HG02798 (cell line): ENCODE data around the gene OBSL1.

Experiments used
- ATAC-seq: cut with Tn5 transposase; IDR thresholded peaks from one replicate; pipeline ENCODE4 v1.9.1; 2021; ENCODE audit warnings: mild to moderate bottlenecking; ENCODE audit not compliant: unreplicated experiment, poor library complexity

Gene OBSL1

DNA sequence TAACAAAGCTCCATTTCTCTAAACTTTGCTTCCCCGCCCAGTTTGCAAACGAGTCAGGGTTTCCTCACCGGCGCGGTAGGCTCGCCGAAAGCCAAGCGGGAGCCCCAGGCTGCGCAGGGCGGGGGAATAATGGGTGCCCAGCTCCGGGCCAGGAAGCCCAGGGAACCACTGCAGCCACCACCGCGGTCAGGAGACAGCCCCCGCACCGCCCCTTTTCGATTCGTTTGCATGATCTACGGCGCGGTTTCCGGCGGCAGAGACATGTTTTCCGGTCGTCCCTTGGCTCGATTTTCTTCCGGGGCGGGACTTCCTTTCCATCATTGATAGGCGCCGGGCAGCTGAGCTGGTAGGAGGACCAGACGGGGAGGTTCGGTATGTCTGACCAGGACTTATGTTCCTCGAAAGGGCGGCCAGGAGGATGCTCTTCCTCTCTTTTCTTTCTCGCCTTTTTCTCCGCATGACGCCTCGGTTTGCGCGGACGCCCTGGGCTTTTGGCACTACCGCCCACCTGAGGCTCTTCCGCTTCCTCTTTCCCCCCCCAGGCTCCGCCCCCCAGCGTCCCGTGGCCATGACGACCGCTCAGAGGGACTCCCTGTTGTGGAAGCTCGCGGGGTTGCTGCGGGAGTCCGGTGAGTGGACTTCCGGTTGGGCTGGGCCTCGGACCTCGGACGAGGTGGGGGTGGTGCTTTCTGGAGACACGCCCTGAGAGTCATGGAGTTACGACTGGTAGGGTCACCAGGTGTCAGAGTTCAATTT, 26.4 kb upstream of the OBSL1 start, which contains the start of gene STK11IP:
STK11IP (plus strand) TSS at position 306 of the 756 bp plus-strand sequence; CDS start at position 569, 263 bp downstream.
- ATAC-seq, result peak; percentile 92

DNA sequence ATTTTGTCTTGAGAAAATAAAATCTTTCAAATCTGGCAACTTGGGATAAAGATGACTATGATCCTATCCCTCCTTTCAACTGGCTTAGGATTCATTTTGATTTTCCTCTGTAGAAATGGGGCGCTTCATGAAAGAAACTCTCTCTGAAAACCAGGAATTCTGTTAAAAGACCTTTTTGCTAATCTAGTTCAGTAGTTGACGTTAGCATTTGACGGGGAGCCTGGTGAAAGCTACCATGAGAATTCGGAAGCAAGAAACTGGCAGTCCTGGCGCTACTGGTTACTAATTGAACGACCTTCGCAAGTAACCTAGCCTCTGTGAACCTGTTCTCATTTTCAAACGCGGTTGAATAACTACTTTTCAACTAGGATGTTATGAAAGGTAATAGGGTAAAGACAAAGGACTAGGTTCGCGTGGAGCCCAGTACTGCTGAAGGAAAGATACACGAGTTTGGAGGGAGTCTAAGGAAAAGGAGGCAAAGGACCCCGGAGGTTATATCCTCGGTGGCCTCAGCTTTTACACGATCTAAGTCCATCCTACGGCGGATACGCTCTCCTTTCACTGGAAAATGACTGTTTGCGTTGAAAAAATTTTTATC, 25.7 kb upstream of the OBSL1 start:
- ATAC-seq, result peak; percentile 6

DNA sequence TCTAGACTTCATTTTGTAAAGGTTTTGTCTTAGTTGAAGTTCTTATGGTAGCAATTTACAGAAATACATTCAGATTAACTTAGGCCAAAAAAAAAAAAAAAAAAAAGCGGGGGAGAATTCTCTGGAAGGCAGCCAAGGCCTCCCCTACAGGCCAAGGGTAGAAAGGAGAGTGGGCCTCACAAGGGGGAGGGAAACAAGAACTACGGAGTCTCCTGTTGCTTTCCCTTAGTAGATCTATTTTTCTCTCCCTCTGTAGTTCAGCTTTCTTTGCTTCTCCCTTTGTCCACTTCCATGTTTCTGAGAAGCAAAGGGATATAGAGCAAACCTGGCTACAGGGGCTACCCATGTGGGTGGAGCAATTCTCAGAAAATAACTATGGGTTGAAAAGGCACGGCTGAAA, 23.9 kb upstream of the OBSL1 start:
- ATAC-seq, result no peak

DNA sequence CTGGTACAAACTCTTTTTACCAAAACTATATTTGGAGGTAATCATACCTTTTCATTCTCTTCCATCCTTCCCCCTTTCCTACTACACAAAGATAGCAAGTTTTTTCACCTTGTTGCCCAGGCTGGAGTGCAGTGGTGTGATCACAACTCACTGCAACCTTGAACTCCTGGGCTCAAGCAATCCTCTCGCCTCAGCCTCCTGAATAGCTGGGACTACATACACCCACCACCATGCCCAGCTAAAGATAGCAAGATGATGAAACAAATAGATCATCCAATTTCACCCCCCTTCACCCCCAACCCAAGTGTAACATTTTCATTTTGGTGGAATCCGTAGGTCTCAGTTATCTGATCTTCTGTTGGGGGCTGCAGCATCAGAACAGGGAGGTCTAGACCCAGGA, 21.8 kb upstream of the OBSL1 start:
- ATAC-seq, result no peak

DNA sequence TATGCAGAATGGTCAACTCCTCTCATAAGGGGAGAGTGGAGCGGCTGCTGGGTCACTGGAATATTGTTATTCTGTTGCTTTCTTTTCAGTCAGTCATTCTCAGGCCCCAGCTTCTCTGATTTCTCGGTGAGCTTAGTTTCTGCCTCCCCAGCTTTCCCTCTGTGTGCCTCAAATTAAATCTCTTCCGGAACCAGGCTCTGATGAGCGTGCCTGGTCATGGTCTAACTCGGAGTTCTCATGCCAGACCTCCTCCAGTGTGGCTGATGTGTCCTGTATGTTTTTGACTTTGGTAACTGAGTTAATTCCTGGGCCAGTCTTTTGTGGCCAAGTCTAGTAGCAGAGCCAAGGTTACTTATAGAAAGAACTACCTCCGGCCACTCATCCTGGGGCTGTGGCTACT, 21.4 kb upstream of the OBSL1 start:
- no peak for ATAC-seq

DNA sequence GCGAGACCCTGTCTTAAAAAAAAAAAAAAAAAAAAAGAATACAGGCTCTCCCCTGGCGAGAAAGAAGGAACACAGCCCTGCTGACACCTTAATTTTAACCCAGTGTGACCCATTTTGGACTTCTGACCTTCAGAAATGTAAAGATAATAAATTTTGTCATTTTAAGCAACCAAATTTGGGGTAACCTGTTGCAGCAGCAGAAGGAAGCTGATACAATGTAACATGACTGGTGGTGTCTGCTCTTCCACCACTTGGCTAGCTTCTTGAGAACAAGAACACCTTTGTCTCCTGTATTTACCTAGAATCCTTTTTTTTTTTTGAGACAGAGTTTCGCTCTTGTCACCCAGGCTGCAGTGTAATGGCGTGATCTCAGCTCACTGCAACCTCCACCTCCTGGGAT, 19.8 kb upstream of the OBSL1 start:
- no peak for ATAC-seq

DNA sequence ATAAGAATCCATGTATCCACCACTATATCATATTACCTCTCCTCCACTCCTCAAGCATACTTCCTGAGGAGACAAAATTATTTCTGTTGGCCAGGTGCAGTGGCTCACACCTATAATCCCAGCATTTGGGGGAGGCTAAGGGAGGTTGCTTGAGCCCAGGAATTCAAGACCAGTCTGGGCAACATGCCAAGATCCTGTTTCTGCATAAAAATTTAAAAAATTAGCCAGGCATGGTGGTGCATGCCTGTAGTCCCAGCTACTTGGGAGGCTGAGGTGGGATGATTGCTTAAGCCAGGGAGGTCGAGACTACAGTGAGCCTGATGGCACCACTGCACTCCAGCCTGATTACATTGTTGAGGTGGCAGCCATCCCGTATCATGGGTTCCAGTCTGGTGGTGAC, 10.0 kb upstream of the OBSL1 start:
- no peak for ATAC-seq

DNA sequence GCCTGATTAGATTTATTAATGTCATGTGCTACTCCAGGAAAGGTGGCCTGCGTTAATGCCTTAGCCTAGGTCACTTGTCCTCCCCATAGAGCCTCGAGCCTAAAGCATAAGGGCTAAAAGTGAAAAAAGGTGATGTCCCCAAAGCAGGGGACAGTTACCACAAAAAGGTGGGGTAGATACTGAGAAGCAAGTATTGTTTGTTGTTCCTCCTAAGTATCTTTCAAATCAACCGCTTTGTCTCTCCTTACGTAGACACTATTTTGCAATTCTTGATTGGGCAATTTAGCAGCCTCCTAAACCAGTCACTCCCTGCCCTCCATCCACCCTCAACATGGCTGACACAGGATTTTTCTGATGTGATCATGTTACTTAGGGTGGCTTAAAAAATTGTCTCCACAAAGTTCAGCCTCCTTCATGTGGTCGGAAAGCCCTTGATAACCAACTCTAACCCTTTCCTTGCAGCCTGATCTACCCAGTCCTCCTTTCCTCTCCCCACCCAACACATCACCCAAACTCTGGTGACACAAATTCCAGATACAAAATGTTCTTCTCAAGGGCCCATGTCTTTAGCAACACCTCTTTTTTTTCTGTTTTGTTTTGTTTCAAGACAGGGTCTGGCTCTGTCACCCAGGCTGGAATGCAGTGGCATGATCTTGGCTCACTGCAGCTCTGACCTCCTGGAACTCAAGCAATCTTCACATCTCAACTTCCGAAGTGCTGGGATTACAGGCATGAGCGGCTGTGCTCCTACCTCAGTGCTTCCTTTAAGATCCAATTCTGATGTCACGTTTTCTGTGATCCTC, 7.7 kb upstream of the OBSL1 start:
- ATAC-seq, result no peak

DNA sequence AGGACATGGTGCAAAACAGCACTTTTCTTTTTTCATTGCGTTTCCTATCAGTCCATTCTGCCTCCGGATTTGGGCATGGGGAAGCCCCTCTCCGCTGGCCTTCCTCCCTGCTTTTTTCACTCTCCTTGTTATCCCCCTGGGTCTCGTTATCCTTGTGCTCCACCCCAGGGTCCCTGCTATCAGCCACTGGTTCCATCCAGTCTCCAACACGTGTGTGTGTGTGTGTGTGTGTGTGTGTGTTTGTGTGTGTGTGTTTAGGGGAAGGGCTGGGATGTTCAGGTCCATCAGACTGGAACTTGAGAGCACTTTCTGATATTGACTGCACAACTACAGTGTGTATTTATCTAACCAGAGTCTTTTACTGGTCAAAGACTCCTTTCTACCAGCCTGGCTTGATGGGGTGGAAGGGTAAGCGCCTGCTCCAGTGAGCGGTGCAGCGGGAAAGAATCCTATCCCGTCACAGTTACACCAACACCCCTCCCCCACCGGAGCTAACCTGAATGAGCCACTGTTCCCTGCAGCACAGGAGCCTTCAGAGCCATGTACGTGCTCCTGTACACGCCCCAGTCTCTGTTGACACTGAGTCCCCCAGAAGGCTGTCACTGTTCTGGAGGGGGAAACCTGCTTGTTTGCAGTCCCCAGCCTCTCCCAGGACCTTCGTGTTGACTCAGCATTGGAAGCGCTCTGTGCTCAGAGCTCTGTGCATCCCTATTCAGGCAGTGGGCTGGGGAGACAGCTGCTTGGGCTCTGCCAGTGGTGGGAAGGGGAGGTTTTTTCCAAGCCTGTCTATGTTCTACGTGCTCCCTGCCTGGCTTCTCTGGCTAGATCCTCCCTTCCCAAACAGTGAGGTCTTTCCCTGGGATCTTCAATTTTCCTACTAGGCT, 5.4 kb upstream of the OBSL1 start:
- ATAC-seq, result no peak

DNA sequence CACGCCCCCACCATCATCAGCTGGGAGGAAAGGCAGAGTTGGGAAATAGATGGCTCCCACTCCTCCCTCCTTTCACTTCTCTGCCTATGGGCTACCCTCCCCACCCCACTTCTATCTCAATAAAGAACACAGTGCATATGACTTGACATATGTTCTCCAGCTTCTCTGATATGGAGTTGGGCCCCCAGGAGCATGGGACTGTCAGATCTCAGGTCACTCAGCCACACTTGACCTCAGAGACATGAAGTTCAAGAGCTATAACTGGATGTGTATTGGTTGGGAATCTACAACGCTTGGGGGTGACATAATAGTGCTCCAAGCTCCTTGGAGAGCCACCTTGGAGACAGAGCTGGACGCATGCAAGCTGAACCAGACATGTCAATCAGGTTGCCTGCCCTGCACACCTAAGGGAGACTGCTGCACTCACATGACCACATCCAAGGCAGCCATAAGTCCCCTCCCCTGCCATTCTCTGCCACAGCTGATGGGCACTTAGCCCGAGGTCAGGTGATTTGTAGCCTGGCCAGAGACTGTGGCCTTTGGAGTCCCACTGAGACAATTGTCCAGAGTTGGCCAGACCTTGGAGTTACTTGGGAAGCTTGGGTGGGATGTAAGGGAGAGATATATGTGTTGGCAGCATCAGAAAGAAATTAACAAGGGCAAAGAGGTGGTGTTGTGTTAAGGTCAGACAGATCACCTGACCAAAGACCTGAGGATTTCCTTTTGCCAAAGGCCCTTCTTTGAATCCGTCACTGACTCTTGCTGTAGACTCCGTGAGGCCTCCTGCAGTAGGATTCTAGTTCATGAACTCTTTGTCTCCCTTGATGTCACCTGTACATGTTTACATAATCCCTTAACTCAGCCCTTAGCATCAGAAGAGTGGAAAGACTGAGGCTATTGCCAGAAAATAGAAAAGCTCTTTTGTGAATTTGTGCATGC, 4.5 kb upstream of the OBSL1 start:
- ATAC-seq, result no peak

DNA sequence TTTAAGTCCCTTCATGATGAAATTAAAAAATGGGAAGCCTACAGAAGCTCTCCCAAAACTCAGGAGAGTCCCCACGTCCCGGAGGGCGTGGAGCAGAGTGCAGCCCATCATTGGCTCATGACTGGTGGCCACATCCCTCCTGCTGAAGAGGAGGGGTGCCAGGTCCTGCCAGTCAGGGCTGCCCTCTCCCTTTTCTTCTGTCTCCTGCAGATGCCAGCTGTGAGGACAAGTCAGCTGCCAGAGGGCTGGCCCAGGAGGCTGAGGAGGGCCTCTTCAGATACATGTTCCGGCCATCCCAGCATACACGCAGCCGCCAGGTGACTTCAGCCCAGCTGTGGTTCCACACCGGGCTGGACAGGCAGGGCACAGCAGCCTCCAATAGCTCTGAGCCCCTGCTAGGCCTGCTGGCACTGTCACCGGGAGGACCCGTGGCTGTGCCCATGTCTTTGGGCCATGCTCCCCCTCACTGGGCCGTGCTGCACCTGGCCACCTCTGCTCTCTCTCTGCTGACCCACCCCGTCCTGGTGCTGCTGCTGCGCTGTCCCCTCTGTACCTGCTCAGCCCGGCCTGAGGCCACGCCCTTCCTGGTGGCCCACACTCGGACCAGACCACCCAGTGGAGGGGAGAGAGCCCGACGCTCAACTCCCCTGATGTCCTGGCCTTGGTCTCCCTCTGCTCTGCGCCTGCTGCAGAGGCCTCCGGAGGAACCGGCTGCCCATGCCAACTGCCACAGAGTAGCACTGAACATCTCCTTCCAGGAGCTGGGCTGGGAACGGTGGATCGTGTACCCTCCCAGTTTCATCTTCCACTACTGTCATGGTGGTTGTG, 3.4 kb upstream of the OBSL1 start:
- ATAC-seq, result no peak

DNA sequence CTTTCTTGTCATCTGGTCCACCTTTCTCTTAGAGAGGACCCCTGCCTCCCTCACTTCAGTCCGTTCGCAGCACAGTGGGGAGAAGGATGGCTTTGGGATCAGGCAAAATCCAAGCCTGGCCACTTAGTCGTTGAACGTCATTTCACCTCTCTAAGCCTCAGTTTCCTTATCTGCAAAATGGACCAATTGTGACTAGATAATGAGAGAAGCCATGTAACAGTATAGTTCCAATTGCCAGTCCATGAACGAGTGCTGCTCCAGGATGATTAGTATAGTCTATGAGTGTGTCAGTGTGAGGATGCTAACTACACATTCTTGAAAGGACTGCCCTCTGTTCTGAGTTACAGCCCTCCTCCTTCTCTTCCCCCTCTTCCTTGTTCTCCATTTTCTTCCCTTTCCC, 1.8 kb upstream of the OBSL1 start:
- no peak for ATAC-seq

DNA sequence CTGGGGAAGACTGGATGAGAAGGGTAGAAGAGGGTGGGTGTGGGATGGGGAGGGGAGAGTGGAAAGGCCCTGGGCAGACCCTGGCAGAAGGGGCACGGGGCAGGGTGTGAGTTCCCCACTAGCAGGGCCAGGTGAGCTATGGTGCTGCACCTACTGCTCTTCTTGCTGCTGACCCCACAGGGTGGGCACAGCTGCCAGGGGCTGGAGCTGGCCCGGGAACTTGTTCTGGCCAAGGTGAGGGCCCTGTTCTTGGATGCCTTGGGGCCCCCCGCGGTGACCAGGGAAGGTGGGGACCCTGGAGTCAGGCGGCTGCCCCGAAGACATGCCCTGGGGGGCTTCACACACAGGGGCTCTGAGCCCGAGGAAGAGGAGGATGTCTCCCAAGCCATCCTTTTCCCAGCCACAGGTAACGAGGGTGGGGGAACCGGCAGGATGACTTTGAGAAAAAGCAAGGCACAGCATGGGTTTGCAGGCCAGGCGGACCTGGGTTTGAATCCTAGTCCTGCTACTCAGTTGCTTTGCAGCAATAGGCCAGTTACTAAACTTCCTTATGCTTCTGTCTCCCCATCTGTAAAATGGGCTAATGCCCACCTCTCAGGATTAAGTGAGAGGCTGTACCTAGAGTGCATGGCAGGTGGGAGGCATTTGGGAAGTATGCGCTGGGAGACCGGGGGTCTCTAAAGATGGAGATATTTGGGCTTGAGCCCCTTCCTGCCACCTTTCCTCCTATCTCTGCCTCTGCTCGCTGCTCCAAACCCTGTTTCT, 1.1 kb upstream of the OBSL1 start, which contains the start of gene INHA:
INHA (plus strand) TSS at position 74 of the 765 bp plus-strand sequence; CDS start at position 139, 65 bp downstream.
- no peak for ATAC-seq

DNA sequence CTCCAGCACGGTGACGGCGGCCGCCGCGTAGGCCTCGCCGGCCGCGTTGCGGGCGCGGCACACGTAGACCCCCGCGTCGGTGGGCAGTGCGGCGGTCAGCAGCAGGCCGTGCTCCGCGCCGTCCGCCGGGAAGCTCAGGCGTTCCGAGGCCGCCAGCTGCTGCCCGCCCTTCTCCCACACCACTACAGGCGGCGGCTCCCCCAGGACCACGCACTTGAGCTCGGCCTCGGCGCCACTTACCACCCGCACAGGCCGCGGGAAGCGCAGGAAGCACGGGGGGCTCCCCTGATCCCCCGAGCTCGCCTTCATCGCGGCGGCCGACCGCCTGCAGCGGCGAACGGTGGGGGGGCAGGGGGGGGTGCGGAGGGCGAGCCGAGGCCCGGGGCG, 422 bp downstream of the OBSL1 start:
- no peak for ATAC-seq

DNA sequence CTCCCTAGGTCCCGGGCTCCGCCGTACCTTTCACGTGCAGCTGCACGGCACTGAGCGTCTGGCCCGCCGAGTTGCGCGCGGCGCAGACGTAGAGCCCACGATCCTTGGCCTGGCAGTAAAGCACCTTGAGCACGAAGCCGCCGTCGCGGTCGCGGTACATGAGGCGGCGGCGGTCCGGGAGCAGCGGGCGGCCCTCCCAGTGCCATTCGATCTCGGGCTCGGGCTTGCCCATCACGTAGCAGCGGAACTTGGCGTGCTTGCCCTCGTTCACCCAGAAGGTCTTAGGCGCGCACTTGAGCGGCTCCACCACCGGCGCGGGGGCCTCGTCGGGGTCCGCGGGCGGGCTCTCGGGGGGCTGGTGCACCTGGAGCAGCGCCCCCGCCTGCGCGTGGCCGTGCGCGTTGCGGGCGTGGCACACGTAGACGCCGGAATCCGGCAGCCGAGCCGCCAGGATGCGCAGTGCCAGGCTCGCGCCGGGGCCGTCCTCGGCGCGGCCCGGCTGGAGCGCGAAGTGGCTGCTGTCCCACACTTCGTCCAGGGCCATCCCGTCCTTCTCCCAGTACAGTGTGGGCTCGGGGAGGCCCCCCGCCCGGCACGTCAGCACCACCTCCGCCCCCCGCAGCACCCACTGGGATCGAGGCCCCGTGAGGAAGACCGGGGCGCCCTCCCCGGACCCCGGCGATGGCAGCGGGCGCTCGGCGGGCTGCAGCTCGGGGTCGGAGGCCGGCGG, 980 bp downstream of the OBSL1 start:
- no peak for ATAC-seq

DNA sequence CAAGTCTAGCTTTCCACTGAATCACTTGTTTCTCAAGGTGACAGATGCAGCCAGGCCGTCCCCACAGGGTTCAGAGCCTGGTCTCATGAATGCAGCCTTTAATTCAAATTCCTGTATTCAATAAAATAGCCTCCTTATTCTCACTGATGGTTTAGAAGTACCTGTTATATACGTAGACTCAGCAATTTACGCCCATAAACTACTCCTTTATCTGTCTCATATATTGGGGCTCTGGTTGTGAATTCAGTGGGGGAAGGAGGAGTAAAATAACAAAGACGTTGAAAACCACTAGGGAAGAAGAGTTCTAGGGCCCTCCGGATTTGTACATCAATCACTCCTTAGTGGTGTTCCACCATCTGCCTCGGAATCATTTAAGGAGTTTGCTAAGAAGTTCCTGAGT, 1.7 kb downstream of the OBSL1 start:
- ATAC-seq, result no peak

DNA sequence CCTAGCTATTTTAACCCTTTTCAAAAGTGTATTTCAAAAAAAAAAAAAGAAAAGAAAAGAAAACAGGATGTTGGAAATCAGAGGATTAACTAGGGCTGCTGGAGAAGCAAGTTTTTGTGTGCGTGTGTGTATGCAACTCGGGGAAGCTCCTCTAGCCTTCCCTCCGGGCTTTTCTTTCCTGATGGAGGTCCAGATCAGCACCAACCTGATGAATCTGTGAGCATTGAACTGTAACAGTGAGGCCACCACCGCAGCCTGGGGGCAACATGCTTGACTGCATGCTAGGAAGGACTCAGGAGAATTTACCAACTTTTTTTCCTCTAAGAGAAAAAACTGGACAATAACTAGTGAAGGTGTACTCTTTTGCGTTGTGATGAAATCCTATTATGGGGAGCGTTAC, 2.3 kb downstream of the OBSL1 start:
- no peak for ATAC-seq
